Esophagus muscularis mucosa (tissue), 4 donors: ENCODE data around the gene MGAT5B. TPM values are rescaled to one million over a fixed set of nuclear protein-coding genes. Genes with fewer than 3 reads are reported as not detected.
A peak's percentile ranks its signal among the peaks of the same experiment; 100 is the strongest.
"Not testable (repeated sequence)": the region's sequence is repeated elsewhere in the genome, so short reads cannot be mapped to it uniquely, and the experiment has no call there.

Source experiments
- DNase-seq: peaks from one replicate; pipeline ENCODE4 v3.0.0-alpha.2; 2017; ENCODE audit errors: extremely low spot score
- H3K27ac ChIP-seq, 4 donors: fragments of 200-600 bp; sonication (generic); replicated peaks in 1 of 4; 1 replicate in 3 of 4; 2 replicates in 1 of 4; pipeline ENCODE4 v1.5.1; 2016 to 2019; ENCODE audit warnings: mild to moderate bottlenecking in 1 of 4
- H3K27me3 ChIP-seq, 4 donors: fragments of 200-600 bp; sonication (generic); one replicate each; pipeline versions ENCODE4 v1.5.1 to v1.6.0; 2016 to 2019
- H3K36me3 ChIP-seq, 4 donors: fragments of 200-600 bp; sonication (generic); one replicate each; pipeline ENCODE4 v1.5.1; 2016 to 2019
- H3K4me1 ChIP-seq, 4 donors: fragments of 200-600 bp; sonication (generic); one replicate each; pipeline ENCODE4 v1.5.1; 2016 to 2019
- H3K4me3 ChIP-seq, 4 donors: fragments of 200-600 bp; sonication (generic); 1 replicate in 2 of 4; 2 replicates in 2 of 4; pipeline ENCODE4 v1.5.1; 2016 to 2019; ENCODE audit warnings: mild to moderate bottlenecking in 4 of 4, moderate library complexity in 1 of 4
- H3K9me3 ChIP-seq, 4 donors: fragments of 200-600 bp; sonication (generic); 1 replicate in 3 of 4; 2 replicates in 1 of 4; pipeline ENCODE4 v1.5.1; 2016 to 2019
- CTCF ChIP-seq, 3 experiments: fragments of 200-600 bp in 2 of 3; fragments of 450-650 bp in 1 of 3; sonication (generic) in 2 of 3; IDR thresholded peaks; one replicate each; pipeline ENCODE4 v1.5.1; 2017 to 2019; ENCODE audit warnings: antibody characterized with exemption in 3 of 3, mild to moderate bottlenecking in 2 of 3, moderate library complexity in 1 of 3
- EP300 ChIP-seq: sonication (generic); formaldehyde crosslinking; IDR thresholded peaks from one replicate; pipeline ENCODE4 v1.6.1; 2017; ENCODE audit warnings: antibody characterized with exemption
- POLR2A ChIP-seq: fragments of 450-650 bp; IDR thresholded peaks from one replicate; pipeline ENCODE4 v1.6.1; 2017; ENCODE audit warnings: antibody characterized with exemption, moderate library complexity, mild to moderate bottlenecking, low read depth
- POLR2AphosphoS5 ChIP-seq, 2 donors: sonication (generic); formaldehyde crosslinking; IDR thresholded peaks; one replicate each; pipeline ENCODE4 v1.6.1; 2017; ENCODE audit warnings: antibody characterized with exemption in 2 of 2
- WGBS: methylation state at CpG from one replicate; pipeline ENCODE4 v1.1.5; 2018; 5-methylcytosine and 5-hydroxymethylcytosine counted together
- intact Hi-C: fragments of 100-400 bp; cut with DNase I; formaldehyde crosslinking; loops from one replicate; pipeline ENCODE4 v1.15.1; 2023
- total RNA-seq, 4 donors: library from RNA; depleted of rRNA; stranded (reverse); fragments of >200 nt; gene quantifications; one replicate each; pipeline versions ENCODE4 v1.1.0 to v1.2.1, GENCODE V29; 2016

Gene MGAT5B
- total RNA-seq, 4 donors from 2014 or later, result under 0.01 to 1.7 (median 0.43) TPM

GRCh38 chr17:76966486-76967181 lies 98.4 kb downstream of the MGAT5B start:
- H3K9me3 ChIP-seq, result no peaks in the 10 kb centered on the region
- intact Hi-C loops, result no loop called here
- peaks cover 0 to 83% (median 18%) of the 10 kb centered on the region in 4 donors for H3K27me3 ChIP-seq
- TF ChIP-seq CTCF (IDR thresholded peaks at IDR 0.05) (no peak), POLR2A (no peak), EP300 (no peak), POLR2AphosphoS5 (IDR thresholded peaks at IDR 0.05) (no peak)
- peaks cover 13 to 16% (median 15%) of the 10 kb centered on the region in 4 donors for H3K4me1 ChIP-seq
- DNase-seq, result no peak
- H3K4me3 ChIP-seq, result no peak overlapping the region
- no peaks in the 10 kb centered on the region for H3K36me3 ChIP-seq
- WGBS, result 80% methylated on average over 9 of the region's 9 CpGs
- H3K27ac ChIP-seq, result no peak overlapping the region

GRCh38 chr17:76967762-76968161 lies 99.6 kb downstream of the MGAT5B start:
- DNase-seq, result no peak
- peaks cover 0 to 82% (median 18%) of the 10 kb centered on the region in 4 donors for H3K27me3 ChIP-seq
- TF ChIP-seq POLR2AphosphoS5 (IDR thresholded peaks at IDR 0.05), result no peak
- no peak for TF ChIP-seq POLR2A
- TF ChIP-seq EP300, result no peak
- H3K9me3 ChIP-seq, result no peaks in the 10 kb centered on the region
- 92% methylated on average over 4 of the region's 4 CpGs for WGBS
- H3K4me1 ChIP-seq, result peaks cover 13 to 16% (median 15%) of the 10 kb centered on the region in 4 donors
- no peaks in the 10 kb centered on the region for H3K36me3 ChIP-seq
- intact Hi-C loops, result no loop called here
- H3K27ac ChIP-seq, result no peak overlapping the region
- no peak overlapping the region for H3K4me3 ChIP-seq

DNA sequence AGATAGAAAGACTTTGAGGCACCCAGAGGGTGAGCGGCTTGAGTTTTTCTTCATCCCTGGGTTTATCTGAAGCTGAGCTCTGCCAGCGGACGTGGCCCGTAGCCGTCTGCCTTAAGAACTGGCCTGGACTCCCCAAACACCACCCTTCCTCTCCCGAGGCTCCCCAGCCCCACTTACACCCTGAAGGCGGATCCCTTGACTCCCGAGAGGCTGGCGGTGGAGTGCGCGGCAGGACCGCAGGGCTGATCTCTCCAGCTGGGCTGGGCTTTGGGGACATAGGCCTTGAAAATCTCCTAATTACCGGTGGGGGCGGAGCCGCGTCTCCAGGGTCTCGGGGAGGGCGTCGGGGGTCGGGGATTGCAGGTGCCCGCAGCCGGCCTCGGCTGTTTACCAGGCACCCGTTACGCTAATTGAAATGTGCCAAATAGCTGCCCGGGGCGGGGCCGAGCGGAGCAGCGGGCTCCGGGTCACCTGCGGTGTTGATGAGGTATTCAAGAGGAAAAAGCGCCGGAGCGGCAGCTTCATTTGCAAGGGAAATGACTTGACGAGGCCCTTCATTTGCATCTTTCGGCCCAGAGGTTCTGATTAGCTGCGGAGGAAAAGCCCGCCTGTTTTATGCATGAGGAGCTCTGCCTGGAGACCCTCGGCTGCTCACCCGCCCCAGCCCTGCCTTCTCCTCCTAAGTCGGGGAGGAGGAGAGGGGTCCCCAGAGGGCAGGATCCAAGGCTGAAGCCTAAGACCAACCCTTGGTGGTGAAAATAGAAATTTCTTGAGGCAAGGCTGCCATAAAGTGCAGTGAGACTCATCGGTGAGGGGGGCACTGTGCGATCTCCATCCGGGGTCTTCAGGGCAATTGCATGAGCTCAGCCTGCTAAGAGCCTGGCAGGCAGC lies 100.7 kb downstream of the MGAT5B start:
- 29% methylated on average over 13 of the region's 45 CpGs for WGBS
- peaks cover 0 to 70% (median 18%) of the 10 kb centered on the region in 4 donors for H3K27me3 ChIP-seq

GRCh38 chr17:76969598-76970172 lies 101.5 kb downstream of the MGAT5B start:
- WGBS, result 5% methylated on average over 9 of the region's 13 CpGs
- TF ChIP-seq EP300 (no peak), CTCF (IDR thresholded peaks at IDR 0.05) (no peak), POLR2AphosphoS5 (IDR thresholded peaks at IDR 0.05) (no peak), POLR2A (no peak)
- Histone ChIP-seq H3K27ac (no peak overlapping the region), H3K4me3 (peak overlapping the region in 3 of 4 donors; percentile 34 to 42 (median 35)), H3K27me3 (peaks cover 0 to 70% (median 18%) of the 10 kb centered on the region in 4 donors), H3K9me3 (no peaks in the 10 kb centered on the region), H3K36me3 (no peaks in the 10 kb centered on the region), H3K4me1 (peaks cover 13 to 16% (median 15%) of the 10 kb centered on the region in 4 donors)
- DNase-seq, result no peak
- intact Hi-C loops, result no loop called here

More for the DNA sequence above, 100.7 kb downstream of the MGAT5B start:
- no peaks in the 10 kb centered on the region for H3K9me3 ChIP-seq
- H3K27ac ChIP-seq, result no peak overlapping the region
- peaks cover 13 to 16% (median 15%) of the 10 kb centered on the region in 4 donors for H3K4me1 ChIP-seq
- no peak for DNase-seq
- H3K36me3 ChIP-seq, result no peaks in the 10 kb centered on the region
- TF ChIP-seq CTCF (IDR thresholded peaks at IDR 0.05) (no peak), POLR2AphosphoS5 (IDR thresholded peaks at IDR 0.05) (no peak), EP300 (no peak), POLR2A (no peak)
- intact Hi-C loops, result no loop called here
- peak overlapping the region; percentile 13 to 42 (median 34) for H3K4me3 ChIP-seq

DNA sequence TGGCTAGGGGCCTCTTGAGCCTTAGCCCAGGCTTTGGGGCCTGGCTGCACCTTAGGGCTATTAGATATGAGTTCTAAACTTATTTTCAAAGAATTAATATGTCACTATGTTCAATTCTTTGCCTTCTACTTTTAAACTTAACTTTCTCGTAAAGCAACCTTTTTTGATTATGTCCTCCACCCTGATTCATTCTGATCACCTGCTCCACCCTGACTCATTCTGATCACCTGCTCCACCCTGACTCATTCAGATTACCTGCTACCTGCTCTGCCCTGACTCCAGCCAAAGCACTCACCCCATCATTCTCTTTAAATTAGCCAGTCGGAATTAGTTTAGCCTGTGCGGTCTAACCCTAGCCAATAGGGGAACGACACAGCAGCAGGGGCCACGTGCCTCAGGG lies 102.0 kb downstream of the MGAT5B start:
- H3K36me3 ChIP-seq, H3K4me3 ChIP-seq, DNase-seq, H3K9me3 ChIP-seq, H3K27ac ChIP-seq, intact Hi-C loops: not testable (repeated sequence)
- peaks cover 13 to 16% (median 15%) of the 10 kb centered on the region in 4 donors for H3K4me1 ChIP-seq
- peaks cover 0 to 69% (median 18%) of the 10 kb centered on the region in 4 donors for H3K27me3 ChIP-seq
- 93% methylated on average over 5 of the region's 5 CpGs for WGBS
